GM12891 (cell line): Measurements from ENCODE around the gene B3GNT9. TPM values are rescaled to one million over a fixed set of nuclear protein-coding genes. Genes with fewer than 3 reads are reported as not detected.

ENCODE experiments used
- DNase-seq: peaks from one replicate; pipeline ENCODE4 v3.0.0; 2011; ENCODE audit warnings: low spot score; ENCODE audit not compliant: insufficient read length
- FAIRE-seq: peaks from 2 replicates; lab custom pipeline; 2011; peaks lifted over from hg19 to GRCh38; lab: Jason Lieb, UNC
- PAX5 ChIP-seq: IDR thresholded peaks from 2 replicates; pipeline ENCODE4 v1.6.1; 2011; ENCODE audit warnings: low read length, moderate library complexity, mild to moderate bottlenecking; ENCODE audit not compliant: insufficient read depth, severe bottlenecking
- POLR2A ChIP-seq: IDR thresholded peaks from 2 replicates; pipeline ENCODE4 v1.6.1; 2011; ENCODE audit warnings: low read depth, low read length, control low read depth
- POLR2AphosphoS5 ChIP-seq: IDR thresholded peaks from 2 replicates; pipeline ENCODE4 v1.6.1; 2011; ENCODE audit warnings: low read depth, low read length, control low read depth
- POU2F2 ChIP-seq: IDR thresholded peaks from 2 replicates; pipeline ENCODE4 v1.6.1; 2011; ENCODE audit warnings: low read depth, mild to moderate bottlenecking, control low read depth, low read length, moderate library complexity
- SPI1 ChIP-seq: IDR thresholded peaks from 2 replicates; pipeline ENCODE4 v1.6.1; 2011; ENCODE audit warnings: low read depth, low read length, control low read depth
- TAF1 ChIP-seq: IDR thresholded peaks from 2 replicates; pipeline ENCODE4 v1.6.1; 2011; ENCODE audit warnings: low read depth, low read length, control low read depth
- polyA plus RNA-seq: library from polyadenylated mRNA; unstranded; fragments of >200 nt; gene quantifications from one replicate; pipeline ENCODE4 v1.2.1, GENCODE V29; 2012; ENCODE audit warnings: low read depth, missing spikeins, inconsistent platforms; ENCODE audit not compliant: missing spikeins

Gene B3GNT9
- 3.2 TPM for polyA plus RNA-seq

- TF ChIP-seq POU2F2 (no peak), POLR2A (no peak), TAF1 (no peak), SPI1 (no peak), PAX5 (no peak), POLR2AphosphoS5 (no peak)
- DNase-seq (peak; percentile 85), FAIRE-seq (peak; percentile 86)
Measured at GRCh38 chr16:67150833-67151396, at the start of gene B3GNT9. Gene B3GNT9 (minus strand): TSS chr16:67150998. CDS start chr16:67150485, 513 bp downstream.

- TF ChIP-seq TAF1 = no peak
- TF ChIP-seq POLR2A = no peak
- TF ChIP-seq POLR2AphosphoS5 = no peak; the same call in 1 of the 2 replicates
- TF ChIP-seq SPI1 = no peak
- TF ChIP-seq PAX5 = no peak
- no peak for TF ChIP-seq POU2F2
- DNase-seq (no peak), FAIRE-seq (no peak)
Measured at GRCh38 chr16:67200491-67200890, 49.7 kb upstream of the B3GNT9 start.

GRCh38 chr16:67199808-67200198, 49.0 kb upstream of the B3GNT9 start:
- TF ChIP-seq TAF1 = no peak
- no peak for TF ChIP-seq SPI1
- no peak for TF ChIP-seq PAX5
- no peak for TF ChIP-seq POLR2A
- TF ChIP-seq POU2F2 = no peak
- TF ChIP-seq POLR2AphosphoS5 = no peak
- DNase-seq (no peak), FAIRE-seq (no peak)

GRCh38 chr16:67199011-67199807, 48.4 kb upstream of the B3GNT9 start, which contains the start of gene ELMO3:
Gene ELMO3 (plus strand): TSS chr16:67199131. CDS start chr16:67199327, 196 bp downstream.
- DNase-seq = no peak
- peak; percentile 90 for FAIRE-seq
- no peak for TF ChIP-seq SPI1
- no peak for TF ChIP-seq POLR2A
- TF ChIP-seq POU2F2 = no peak
- no peak for TF ChIP-seq TAF1
- no peak for TF ChIP-seq PAX5
- no peak for TF ChIP-seq POLR2AphosphoS5

GRCh38 chr16:67198238-67198734, 47.5 kb upstream of the B3GNT9 start:
- FAIRE-seq (no peak), DNase-seq (no peak)

GRCh38 chr16:67197704-67198103, 46.9 kb upstream of the B3GNT9 start:
- TF ChIP-seq POLR2A (no peak), POLR2AphosphoS5 (0 out of 2 replicates have a peak, but pooled peaks have one; percentile 49), TAF1 (no peak), PAX5 (no peak), SPI1 (no peak), POU2F2 (no peak)
- FAIRE-seq = no peak
- DNase-seq = no peak

More at GRCh38 chr16:67198238-67198734, 47.5 kb upstream of the B3GNT9 start:
- TF ChIP-seq POLR2A (no peak), TAF1 (no peak), PAX5 (no peak), SPI1 (no peak), POU2F2 (no peak), POLR2AphosphoS5 (no peak)

- no peak for DNase-seq
- FAIRE-seq = no peak
- TF ChIP-seq TAF1 (no peak), POLR2AphosphoS5 (no peak), POLR2A (no peak), PAX5 (no peak), SPI1 (no peak), POU2F2 (no peak)
Measured at GRCh38 chr16:67196881-67197280, 46.1 kb upstream of the B3GNT9 start.

- no peak for FAIRE-seq
- DNase-seq = no peak
- TF ChIP-seq POLR2AphosphoS5 (no peak), POU2F2 (no peak), PAX5 (no peak), TAF1 (no peak), SPI1 (no peak), POLR2A (no peak)
Measured at GRCh38 chr16:67195676-67196075, 44.9 kb upstream of the B3GNT9 start.

GRCh38 chr16:67194260-67194659, 43.5 kb upstream of the B3GNT9 start:
- TF ChIP-seq POLR2A = no peak
- TF ChIP-seq POLR2AphosphoS5 = no peak
- no peak for TF ChIP-seq PAX5
- no peak for TF ChIP-seq TAF1
- TF ChIP-seq POU2F2 = no peak
- TF ChIP-seq SPI1 = no peak
- DNase-seq = no peak

More at GRCh38 chr16:67194260-67194659, 43.5 kb upstream of the B3GNT9 start:
- no peak for FAIRE-seq
